ENCODE results near the gene ZSWIM6. TPM values are rescaled to one million over a fixed set of nuclear protein-coding genes. Genes with fewer than 3 reads are reported as not detected.

The ZSWIM6 gene
- total RNA-seq, 2 experiments from 2014 or later = 4.5 to 5.7 TPM

DNA sequence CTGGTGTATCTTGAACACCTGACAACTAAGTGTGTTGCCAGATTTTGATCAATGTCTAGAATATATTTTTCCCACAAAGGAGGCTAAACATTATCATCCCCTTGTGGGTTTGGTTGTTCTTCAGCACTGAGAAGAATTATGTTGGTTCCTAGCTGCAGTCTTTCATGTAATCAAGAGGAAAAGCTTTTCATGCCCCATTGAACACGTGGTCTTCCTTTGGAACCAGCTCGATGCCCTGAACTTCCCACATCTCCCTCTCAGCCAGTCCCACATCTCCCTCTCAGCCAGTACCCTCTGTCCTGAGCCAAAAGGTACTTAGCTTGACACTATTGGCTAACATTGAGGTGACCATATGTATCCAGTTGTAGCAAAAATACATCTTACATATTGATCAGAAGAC is 36.7 kb upstream of the ZSWIM6 start:
- Mint-ChIP-seq H3K36me3 (ENCODE audit: low read depth) (no peaks in the 10 kb centered on the region), H3K27me3 (no peaks in the 10 kb centered on the region), H3K27ac (no peak overlapping the region), H3K4me3 (no peak overlapping the region), H3K9me3 (ENCODE audit: low read depth) (no peaks in the 10 kb centered on the region), H3K4me1 (no peaks in the 10 kb centered on the region)
- ATAC-seq = no peak
- CTCF ChIA-PET = no interaction called here
- DNase-seq = no peak
- POLR2A ChIA-PET = no interaction called here
- intact Hi-C loops (cut with DNase I, micrococcal nuclease) = no loop called here

DNA sequence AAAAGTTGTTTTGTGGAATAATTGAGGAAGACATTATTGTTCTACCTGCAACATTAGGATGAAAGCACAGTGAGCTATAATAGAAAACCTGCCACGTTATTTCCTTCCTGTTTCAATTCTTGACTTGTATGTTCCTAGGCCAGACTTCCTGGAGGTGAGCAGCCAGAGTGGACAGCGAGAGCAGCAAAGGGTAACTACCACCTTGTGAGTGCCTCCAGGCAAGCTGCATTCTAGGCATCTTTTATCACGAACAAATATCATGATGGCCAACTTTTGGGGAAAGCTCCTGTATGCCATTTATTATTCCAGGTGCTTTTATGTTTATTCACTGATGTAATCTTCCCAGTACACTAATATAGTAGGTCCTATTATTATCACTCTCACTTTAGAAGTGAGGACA is 34.0 kb upstream of the ZSWIM6 start:
- Mint-ChIP-seq H3K27ac (no peak overlapping the region), H3K4me1 (no peaks in the 10 kb centered on the region), H3K4me3 (no peak overlapping the region), H3K9me3 (ENCODE audit: low read depth) (no peaks in the 10 kb centered on the region), H3K27me3 (no peaks in the 10 kb centered on the region), H3K36me3 (ENCODE audit: low read depth) (no peaks in the 10 kb centered on the region)
- ATAC-seq (no peak), DNase-seq (no peak)
- intact Hi-C loops (cut with DNase I, micrococcal nuclease) = no loop called here
- POLR2A ChIA-PET = no interaction called here
- CTCF ChIA-PET = no interaction called here

DNA sequence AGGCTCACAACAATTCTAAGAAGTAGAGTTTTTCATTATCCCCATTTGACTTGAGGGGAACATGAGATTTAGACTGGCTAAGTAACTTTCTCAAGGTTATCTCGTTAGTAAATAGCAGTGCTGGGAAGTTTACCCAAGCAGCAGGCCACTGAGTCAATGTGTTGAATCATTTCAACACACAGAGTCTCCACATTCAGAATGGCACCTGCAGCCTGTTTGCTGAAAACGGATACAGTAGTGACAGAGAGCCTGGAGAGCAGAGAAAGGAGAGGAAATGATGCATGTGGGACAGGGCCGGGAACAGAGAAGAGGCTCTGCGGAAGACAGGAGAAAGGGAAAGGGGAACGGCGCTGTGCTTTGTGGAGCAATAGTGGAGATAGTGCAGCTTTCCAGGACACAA is 33.5 kb upstream of the ZSWIM6 start:
- Mint-ChIP-seq H3K4me3 (no peak overlapping the region), H3K27me3 (no peaks in the 10 kb centered on the region), H3K4me1 (no peaks in the 10 kb centered on the region), H3K27ac (no peak overlapping the region), H3K36me3 (ENCODE audit: low read depth) (no peaks in the 10 kb centered on the region), H3K9me3 (ENCODE audit: low read depth) (no peaks in the 10 kb centered on the region)
- intact Hi-C loops (cut with DNase I, micrococcal nuclease) = no loop called here
- ATAC-seq = no peak
- ChIA-PET CTCF (interaction anchor here (0.8 kb wide), 1 partner anchor 127 kb away, joined by 3 read pairs; no protein-coding TSS in a partner anchor), POLR2A (no interaction called here)
- DNase-seq = no peak

DNA sequence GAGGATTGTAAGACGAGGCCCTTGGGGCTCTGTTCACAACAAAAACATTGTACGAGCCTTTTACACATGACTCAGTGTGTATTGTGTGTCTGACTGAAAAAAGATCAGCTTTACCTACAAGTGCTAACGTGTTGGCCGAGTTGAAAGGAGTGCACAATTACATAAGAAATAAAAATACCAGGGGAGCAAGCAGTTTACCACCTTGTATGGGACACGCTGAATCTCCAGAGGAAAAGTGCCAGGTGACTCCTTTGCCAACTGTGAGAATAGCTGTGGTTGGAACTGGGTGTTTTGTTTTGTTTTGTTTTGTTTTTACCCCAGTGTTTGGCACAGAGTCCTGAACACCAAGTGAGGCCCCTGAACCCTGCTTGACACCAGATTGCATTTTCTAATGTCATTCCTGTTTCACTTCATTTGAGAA is 32.8 kb upstream of the ZSWIM6 start:
- DNase-seq (no peak), ATAC-seq (no peak)
- H3K9me3 Mint-ChIP-seq (ENCODE audit: low read depth) = no peaks in the 10 kb centered on the region
- ChIA-PET POLR2A (no interaction called here), CTCF (interaction anchor here (0.8 kb wide), 1 partner anchor 126 kb away, joined by 3 read pairs; no protein-coding TSS in a partner anchor)
- no peaks in the 10 kb centered on the region for H3K27me3 Mint-ChIP-seq
- H3K4me1 Mint-ChIP-seq = no peaks in the 10 kb centered on the region
- H3K4me3 Mint-ChIP-seq = no peak overlapping the region
- no peaks in the 10 kb centered on the region for H3K36me3 Mint-ChIP-seq (ENCODE audit: low read depth)
- H3K27ac Mint-ChIP-seq = no peak overlapping the region
- intact Hi-C loops (cut with DNase I, micrococcal nuclease) = no loop called here

DNA sequence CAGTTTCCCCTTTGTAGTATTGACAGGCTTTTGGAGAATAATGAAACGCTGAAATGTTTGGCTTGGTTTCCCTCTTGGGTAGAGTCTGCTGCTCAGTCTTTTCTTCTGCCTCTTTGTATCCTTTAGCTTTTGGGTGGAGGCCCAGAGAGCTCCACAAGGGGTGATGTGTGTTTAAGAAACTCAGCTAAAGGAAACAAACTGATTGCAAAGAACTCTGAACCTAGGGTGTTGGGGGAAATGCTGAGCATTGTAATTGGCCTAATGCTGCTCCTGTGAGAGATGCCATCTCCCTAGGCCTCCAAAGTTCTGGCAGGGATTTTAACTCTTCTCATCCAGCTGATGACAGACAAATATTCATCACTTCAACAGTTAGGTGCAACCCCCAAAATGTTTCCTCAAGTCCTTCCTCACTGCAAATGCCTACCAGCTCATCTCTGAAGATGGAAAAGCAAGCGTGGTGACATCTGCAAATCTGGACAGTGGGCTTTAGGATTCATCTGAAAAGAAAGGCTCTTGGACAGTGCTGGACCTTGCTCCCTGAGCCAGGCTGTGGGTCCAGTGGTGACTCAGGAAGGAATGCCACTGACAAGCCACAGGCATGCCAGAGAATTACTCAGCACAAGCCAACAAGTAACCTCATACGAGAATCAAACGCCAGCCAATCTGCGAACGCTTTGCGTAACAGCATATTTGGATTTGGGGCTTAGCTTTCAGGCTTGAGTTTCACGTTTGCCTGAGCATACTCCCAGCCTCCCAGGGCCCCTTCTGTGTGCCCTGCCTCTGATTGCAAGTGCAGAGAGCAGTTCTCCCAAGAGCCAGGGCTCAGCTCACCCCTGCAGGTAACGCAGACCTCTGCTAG is 30.5 kb upstream of the ZSWIM6 start:
- POLR2A ChIA-PET = no interaction called here
- no peak for ATAC-seq
- H3K9me3 Mint-ChIP-seq (ENCODE audit: low read depth) = no peaks in the 10 kb centered on the region
- intact Hi-C loops (cut with DNase I, micrococcal nuclease) = no loop called here
- CTCF ChIA-PET = no interaction called here
- H3K4me1 Mint-ChIP-seq = peaks cover 3% of the 10 kb centered on the region
- no peak overlapping the region for H3K4me3 Mint-ChIP-seq
- DNase-seq = no peak
- peaks cover 6% of the 10 kb centered on the region for H3K27me3 Mint-ChIP-seq
- H3K36me3 Mint-ChIP-seq (ENCODE audit: low read depth) = no peaks in the 10 kb centered on the region
- H3K27ac Mint-ChIP-seq = no peak overlapping the region

DNA sequence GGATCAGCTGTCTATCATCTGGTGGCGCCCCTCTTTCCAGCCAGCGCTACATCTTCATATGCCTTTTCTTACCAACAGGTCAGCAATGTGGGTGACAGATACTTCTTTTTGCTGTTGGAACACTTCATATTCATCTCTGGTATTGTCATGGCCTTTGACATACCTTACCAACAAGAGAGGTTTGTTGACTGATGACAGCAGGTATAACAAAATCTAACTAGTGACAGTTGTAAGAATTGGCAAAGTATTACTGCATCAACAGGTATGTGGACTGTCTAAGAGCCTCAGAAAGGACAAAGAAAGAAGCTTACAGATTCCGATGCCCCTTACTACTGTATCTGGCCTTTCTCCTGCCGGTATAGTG is 29.9 kb upstream of the ZSWIM6 start:
- ChIA-PET POLR2A (no interaction called here), CTCF (no interaction called here)
- Mint-ChIP-seq H3K27me3 (peaks cover 8% of the 10 kb centered on the region), H3K4me3 (no peak overlapping the region), H3K36me3 (ENCODE audit: low read depth) (no peaks in the 10 kb centered on the region), H3K9me3 (ENCODE audit: low read depth) (no peaks in the 10 kb centered on the region), H3K4me1 (peaks cover 6% of the 10 kb centered on the region), H3K27ac (no peak overlapping the region)
- intact Hi-C loops (cut with DNase I, micrococcal nuclease) = no loop called here
- ATAC-seq (no peak), DNase-seq (no peak)

DNA sequence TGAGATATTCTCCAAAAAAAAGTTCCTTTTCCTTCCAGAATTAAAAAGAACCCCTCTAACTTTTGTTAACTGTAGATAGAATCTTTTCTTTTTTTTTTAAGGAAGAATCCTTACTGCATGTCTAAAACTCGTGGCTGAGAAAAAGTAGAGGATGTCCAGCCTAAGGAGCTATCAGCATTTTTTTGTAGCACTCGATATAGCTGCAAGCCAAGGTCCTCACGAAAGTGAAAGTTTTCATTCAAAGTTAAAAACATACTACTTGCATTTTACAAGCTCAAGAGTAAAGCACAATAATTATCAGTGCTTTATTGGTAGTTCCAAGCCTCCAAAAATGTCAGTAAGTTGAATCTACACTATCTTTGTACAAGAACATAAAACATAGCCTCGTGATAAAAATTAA is 28.7 kb upstream of the ZSWIM6 start:
- Mint-ChIP-seq H3K4me1 (peaks cover 9% of the 10 kb centered on the region), H3K4me3 (no peak overlapping the region), H3K36me3 (ENCODE audit: low read depth) (no peaks in the 10 kb centered on the region), H3K9me3 (ENCODE audit: low read depth) (no peaks in the 10 kb centered on the region), H3K27ac (no peak overlapping the region), H3K27me3 (peaks cover 8% of the 10 kb centered on the region)
- no peak for DNase-seq
- ChIA-PET CTCF (interaction anchor here (0.8 kb wide), 1 partner anchor 28 kb away, joined by 5 read pairs; no protein-coding TSS in a partner anchor), POLR2A (no interaction called here)
- intact Hi-C loops (cut with DNase I, micrococcal nuclease) = no loop called here
- no peak for ATAC-seq

DNA sequence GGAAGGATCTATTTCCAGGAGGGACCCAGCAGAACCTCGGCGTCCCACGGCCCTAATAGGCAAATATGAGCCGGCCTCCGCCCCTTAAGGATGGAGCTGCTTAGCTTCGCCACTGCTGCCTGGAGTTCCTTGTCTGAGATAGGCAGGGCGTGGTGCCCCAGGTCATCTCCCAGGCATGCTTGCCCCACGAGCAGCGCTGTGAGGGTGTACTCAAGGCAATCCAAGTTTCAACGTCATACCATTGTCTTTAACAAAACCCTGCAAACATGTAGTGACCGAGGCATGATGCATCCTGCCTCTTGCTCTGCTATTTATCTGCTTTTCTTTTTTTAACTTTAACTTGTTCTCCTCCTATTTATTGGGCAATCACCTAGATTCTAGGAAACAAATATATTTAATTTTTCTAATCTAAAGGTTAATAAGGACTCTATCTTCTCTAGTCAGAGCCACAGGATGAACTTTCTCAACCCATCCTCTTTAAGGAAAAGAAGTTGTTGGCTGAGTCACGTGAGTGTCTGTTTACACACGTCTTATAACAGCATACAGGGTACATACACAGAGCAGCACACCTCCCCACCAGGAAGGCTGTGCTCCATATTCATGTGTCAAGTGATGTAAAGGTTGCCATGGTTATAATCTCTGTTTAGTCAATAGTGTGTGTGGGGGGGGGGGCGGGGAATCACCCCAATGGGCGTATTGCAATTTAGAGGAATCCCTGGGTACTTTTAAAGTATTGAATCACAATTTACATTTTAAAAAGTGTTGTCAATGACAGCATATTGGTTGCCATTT is 27.3 kb upstream of the ZSWIM6 start:
- no peak overlapping the region for H3K4me3 Mint-ChIP-seq
- no peak for ATAC-seq
- DNase-seq = no peak
- no peaks in the 10 kb centered on the region for H3K36me3 Mint-ChIP-seq (ENCODE audit: low read depth)
- no peak overlapping the region for H3K27ac Mint-ChIP-seq
- CTCF ChIA-PET = no interaction called here
- peaks cover 12% of the 10 kb centered on the region for H3K27me3 Mint-ChIP-seq
- intact Hi-C loops (cut with DNase I, micrococcal nuclease) = no loop called here
- H3K9me3 Mint-ChIP-seq (ENCODE audit: low read depth) = no peaks in the 10 kb centered on the region
- POLR2A ChIA-PET = no interaction called here
- H3K4me1 Mint-ChIP-seq = peaks cover 9% of the 10 kb centered on the region

DNA sequence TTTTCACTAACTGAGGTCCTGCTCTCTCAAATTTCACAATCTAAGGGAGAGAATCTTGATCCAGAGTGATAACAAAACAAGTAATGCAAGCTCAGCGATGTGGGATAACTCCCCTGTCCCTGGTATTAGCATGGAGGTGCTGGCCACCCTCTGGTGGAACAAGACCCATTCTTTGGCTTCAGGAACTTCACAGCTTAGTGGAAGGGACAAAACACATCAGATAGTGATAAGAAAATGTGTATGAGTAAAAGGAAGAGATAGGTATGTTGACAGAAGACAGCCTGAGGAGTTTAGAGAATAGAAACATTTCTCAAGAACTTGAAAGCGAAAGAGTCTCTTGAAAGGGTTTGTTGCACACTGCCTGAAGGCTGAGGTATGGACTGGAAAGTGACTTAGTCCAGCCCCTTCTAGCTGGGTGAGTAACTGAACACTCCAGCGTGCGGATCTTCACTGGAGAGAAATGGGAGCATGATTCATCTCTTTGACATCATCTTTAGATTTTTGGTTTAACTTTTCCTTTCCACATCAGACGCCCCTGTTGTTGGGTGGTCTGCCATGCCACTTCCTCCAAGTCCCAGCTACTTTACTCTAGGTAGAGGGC is 25.4 kb upstream of the ZSWIM6 start:
- ATAC-seq (peak; percentile 97), DNase-seq (peak; percentile 56)
- Mint-ChIP-seq H3K36me3 (ENCODE audit: low read depth) (no peaks in the 10 kb centered on the region), H3K4me3 (no peak overlapping the region), H3K9me3 (ENCODE audit: low read depth) (no peaks in the 10 kb centered on the region), H3K27ac (peak overlapping the region; percentile 62), H3K4me1 (peaks cover 9% of the 10 kb centered on the region), H3K27me3 (peaks cover 12% of the 10 kb centered on the region)
- POLR2A ChIA-PET = interaction anchor here (0.6 to 1.1 kb wide), 4 partner anchors 25 to 1203 kb away, joined by 3 read pairs; no protein-coding TSS in a partner anchor
- intact Hi-C loops (cut with DNase I, micrococcal nuclease) = loop anchor here in 1 of 2 experiments (2.0 kb wide), 1 partner anchor 24 kb away; no protein-coding TSS in a partner anchor
- CTCF ChIA-PET = interaction anchor here (0.6 to 1.2 kb wide), 3 partner anchors 12 to 259 kb away, joined by 3 read pairs; no protein-coding TSS in a partner anchor

DNA sequence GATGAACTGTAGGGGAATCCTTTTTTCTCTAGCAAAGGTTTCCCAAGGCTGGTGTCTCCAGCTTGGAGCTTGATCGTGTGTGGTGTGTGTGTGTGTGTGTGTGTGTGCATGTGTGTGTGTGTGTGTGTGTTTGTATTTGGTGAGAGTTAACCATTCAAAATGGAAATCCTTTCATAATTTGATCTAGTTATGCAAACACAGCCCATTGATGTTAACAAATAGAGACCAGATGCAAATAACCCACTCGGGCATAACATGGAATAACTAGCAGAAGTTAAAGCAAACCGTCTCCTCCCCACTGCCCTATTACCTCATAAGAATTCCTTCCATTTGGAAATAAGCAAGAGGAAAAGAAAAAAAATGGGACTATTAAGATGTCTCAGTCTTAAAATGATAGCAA is 24.9 kb upstream of the ZSWIM6 start:
- intact Hi-C loops (cut with DNase I, micrococcal nuclease) = loop anchor here in 1 of 2 experiments (2.0 kb wide), 1 partner anchor 24 kb away; no protein-coding TSS in a partner anchor
- ATAC-seq (no peak), DNase-seq (no peak)
- ChIA-PET CTCF (interaction anchor here (0.6 to 1.2 kb wide), 2 partner anchors 12 to 260 kb away, joined by 3 read pairs; no protein-coding TSS in a partner anchor), POLR2A (interaction anchor here (0.6 to 1.1 kb wide), 4 partner anchors 24 to 1202 kb away, joined by 3 read pairs; no protein-coding TSS in a partner anchor)
- Mint-ChIP-seq H3K27ac (peak overlapping the region; percentile 62), H3K36me3 (ENCODE audit: low read depth) (no peaks in the 10 kb centered on the region), H3K4me3 (no peak overlapping the region), H3K4me1 (peaks cover 9% of the 10 kb centered on the region), H3K9me3 (ENCODE audit: low read depth) (no peaks in the 10 kb centered on the region), H3K27me3 (peaks cover 12% of the 10 kb centered on the region)

DNA sequence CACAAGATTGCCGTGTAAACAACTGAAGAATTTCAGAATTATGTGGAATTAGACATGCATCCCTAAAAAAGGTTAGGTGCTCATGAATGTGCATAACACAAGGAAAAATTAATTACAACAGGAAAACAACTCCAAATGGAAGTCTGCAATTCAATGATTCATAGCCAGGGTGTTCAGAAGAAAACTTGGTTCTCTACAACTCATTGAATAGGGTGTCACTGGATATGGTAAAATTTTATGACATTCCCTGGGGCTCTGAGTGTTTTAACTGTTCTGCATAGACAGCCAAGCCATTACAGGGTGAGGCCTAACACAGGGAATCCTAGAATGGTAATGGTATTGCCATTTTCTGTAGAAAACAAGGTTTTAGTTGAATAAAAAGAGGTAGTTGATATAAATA is 24.4 kb upstream of the ZSWIM6 start:
- POLR2A ChIA-PET = no interaction called here
- no peak for ATAC-seq

More for the DNA sequence above, 24.4 kb upstream of the ZSWIM6 start:
- Mint-ChIP-seq H3K27ac (no peak overlapping the region), H3K27me3 (peaks cover 12% of the 10 kb centered on the region), H3K4me1 (peaks cover 9% of the 10 kb centered on the region), H3K36me3 (ENCODE audit: low read depth) (no peaks in the 10 kb centered on the region), H3K9me3 (ENCODE audit: low read depth) (no peaks in the 10 kb centered on the region), H3K4me3 (no peak overlapping the region)
- intact Hi-C loops (cut with DNase I, micrococcal nuclease) = loop anchor here in 1 of 2 experiments (2.0 kb wide), 1 partner anchor 23 kb away; no protein-coding TSS in a partner anchor
- CTCF ChIA-PET = no interaction called here
- no peak for DNase-seq

Data from activated CD4-positive, alpha-beta T cell treated with anti-CD3 and anti-CD28 coated beads for 36 hours (primary cell).